ENCODE results near the gene COG8. TPM values are rescaled to one million over a fixed set of nuclear protein-coding genes. Genes with fewer than 3 reads are reported as not detected.

Gene COG8
- total and polyA plus RNA-seq, 10 of the 15 experiments (the other 5 are each of a cell fraction or from before 2014, with no cell fraction given), result 2.8 to 39.6 (median 23.8) TPM

DNA sequence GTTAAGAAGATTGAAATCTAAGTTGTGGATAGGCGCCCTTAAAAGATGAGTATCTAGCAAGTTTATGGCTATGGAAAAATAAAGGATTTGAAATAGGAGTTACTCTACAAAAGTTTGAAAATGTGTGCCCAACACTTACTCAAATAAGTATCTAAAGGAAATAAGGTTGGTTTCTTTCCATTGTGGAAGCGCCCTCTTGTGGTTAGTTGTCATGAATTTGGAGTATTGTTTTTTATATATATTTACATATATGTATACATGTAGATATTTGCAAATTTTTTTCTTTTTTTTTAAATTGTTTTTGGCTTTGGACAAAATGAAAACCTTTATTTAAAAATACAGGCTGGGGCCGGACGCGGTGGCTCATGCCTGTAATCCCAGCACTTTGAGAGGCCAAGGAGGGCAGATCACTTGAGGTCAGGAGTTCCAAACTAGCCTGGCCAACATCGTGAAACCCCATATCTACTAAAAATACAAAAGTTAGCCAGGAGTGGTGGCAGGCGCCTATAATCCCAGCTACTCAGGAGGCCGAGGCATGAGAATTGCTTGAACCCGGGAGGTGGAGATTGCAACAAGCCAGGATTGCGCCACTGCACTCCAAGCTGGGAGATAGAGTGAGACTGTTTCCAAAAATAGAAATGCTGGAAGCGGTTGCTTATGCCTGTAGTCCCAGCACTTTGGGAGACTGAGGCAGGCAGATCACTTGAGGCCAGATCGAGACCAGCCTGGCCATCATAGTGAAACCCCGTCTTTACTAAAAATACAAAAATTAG lies 52.2 kb downstream of the COG8 start:
- in situ Hi-C loops (cut with MboI) (loop anchor here (5.0 to 10.0 kb wide), 2 partner anchors 135 to 762 kb away; no protein-coding TSS in a partner anchor), intact Hi-C loops (cut with micrococcal nuclease; ENCODE audit: unreplicated experiment) (loop anchor here (1.0 to 10.0 kb wide), 3 partner anchors 137 to 760 kb away; no protein-coding TSS in a partner anchor)
- Histone ChIP-seq H3K79me2 (ENCODE audit: control insufficient read depth, insufficient read depth, low read length) (no peaks in the 10 kb centered on the region), H3K27me3 (replicated peaks in 1 of 2; ENCODE audit: control insufficient read depth in 2 of 2, insufficient read depth in 2 of 2, low read length in 1 of 2) (no peaks in the 10 kb centered on the region), H3K9ac (ENCODE audit: control insufficient read depth, insufficient read depth, low read length) (no peak overlapping the region), H3K4me2 (ENCODE audit: control insufficient read depth, insufficient read depth) (no peak overlapping the region), H3K4me3 (no peak overlapping the region), H3K9me3 (replicated peaks; ENCODE audit: control insufficient read depth, insufficient read depth, low read length) (no peaks in the 10 kb centered on the region), H3K27ac (ENCODE audit: control insufficient read depth, insufficient read depth) (no peak overlapping the region), H3K4me1 (ENCODE audit: control insufficient read depth, insufficient read depth, low read length) (no peaks in the 10 kb centered on the region), H3K36me3 (ENCODE audit: control insufficient read depth in 2 of 2, insufficient read depth in 2 of 2, low read length in 1 of 2) (no peaks in the 10 kb centered on the region; a peak in 1 of 4 replicates), H4K20me1 (ENCODE audit: control insufficient read depth, insufficient read depth) (no peaks in the 10 kb centered on the region), H2AFZ (ENCODE audit: control insufficient read depth, low read depth, low read length) (no peak overlapping the region)
- ChIA-PET CTCF (interaction anchor here (0.6 to 8.6 kb wide), 19 partner anchors 10 to 923 kb away, joined by 3 to 193 read pairs (median 4); no protein-coding TSS in a partner anchor), SMC1A (ENCODE audit: uncharacterized antibody, unreplicated experiment) (interaction anchor here (0.6 to 8.2 kb wide), 14 partner anchors 10 to 441 kb away, joined by 3 to 117 read pairs (median 3); no protein-coding TSS in a partner anchor), RAD21 (ENCODE audit: unreplicated experiment) (interaction anchor here (0.7 to 6.7 kb wide), 10 partner anchors 16 to 757 kb away, joined by 3 to 69 read pairs (median 4); no protein-coding TSS in a partner anchor), POLR2A (no interaction called here)
- DNase-seq (ENCODE audit: low read depth, low spot score) (peak; percentile 5), ATAC-seq (peak; percentile 68), FAIRE-seq (no peak)
- no TSS peak for BruUV-seq (replicated peaks)
- WGBS (ENCODE audit: insufficient coverage, insufficient replicate concordance, low lambda C conversion rate, missing lambda C conversion rate), result 75% methylated on average over 13 of the region's 13 CpGs
- TF ChIP-seq RAD21 (IDR thresholded peaks at IDR 0.05; ENCODE audit: insufficient read depth, low read depth, low read length), result peak; percentile 60
- TF ChIP-seq ATF2 (IDR thresholded peaks at IDR 0.05; ENCODE audit: low read length), result no peak
- peak; percentile 26 to 54 (median 32); a peak in 4 of 6 replicates for TF ChIP-seq CTCF (IDR thresholded peaks at IDR 0.05 in 2 of 3, conservative IDR thresholded peaks at IDR 0.05 in 1 of 3; ENCODE audit: control insufficient read depth in 2 of 3, extremely low read depth in 1 of 3, insufficient read depth in 1 of 3, low read depth in 3 of 3, low read length in 3 of 3)
- no peak for TF ChIP-seq PRDM15 (CRISPR knock-in tag; IDR thresholded peaks at IDR 0.05)
- peak; percentile 83 for TF ChIP-seq SMC3 (IDR thresholded peaks at IDR 0.05; ENCODE audit: borderline replicate concordance, low read length)
- TF ChIP-seq, protein P1, sequence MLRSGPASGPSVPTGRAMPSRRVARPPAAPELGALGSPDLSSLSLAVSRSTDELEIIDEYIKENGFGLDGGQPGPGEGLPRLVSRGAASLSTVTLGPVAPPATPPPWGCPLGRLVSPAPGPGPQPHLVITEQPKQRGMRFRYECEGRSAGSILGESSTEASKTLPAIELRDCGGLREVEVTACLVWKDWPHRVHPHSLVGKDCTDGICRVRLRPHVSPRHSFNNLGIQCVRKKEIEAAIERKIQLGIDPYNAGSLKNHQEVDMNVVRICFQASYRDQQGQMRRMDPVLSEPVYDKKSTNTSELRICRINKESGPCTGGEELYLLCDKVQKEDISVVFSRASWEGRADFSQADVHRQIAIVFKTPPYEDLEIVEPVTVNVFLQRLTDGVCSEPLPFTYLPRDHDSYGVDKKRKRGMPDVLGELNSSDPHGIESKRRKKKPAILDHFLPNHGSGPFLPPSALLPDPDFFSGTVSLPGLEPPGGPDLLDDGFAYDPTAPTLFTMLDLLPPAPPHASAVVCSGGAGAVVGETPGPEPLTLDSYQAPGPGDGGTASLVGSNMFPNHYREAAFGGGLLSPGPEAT (IDR thresholded peaks at IDR 0.05; ENCODE audit: low read depth), result no peak
- TF ChIP-seq KDM1A (IDR thresholded peaks at IDR 0.05; ENCODE audit: borderline replicate concordance), result no peak
- no peak for TF ChIP-seq GATAD2B (conservative IDR thresholded peaks at IDR 0.05; ENCODE audit: low read depth)
- TF ChIP-seq SMARCA5 (IDR thresholded peaks at IDR 0.05), result no peak
- TF ChIP-seq PML (IDR thresholded peaks at IDR 0.05; ENCODE audit: low read length), result no peak
- TF ChIP-seq SMAD5 (IDR thresholded peaks at IDR 0.05; ENCODE audit: low read depth), result no peak
